GM21526 (cell line): ENCODE measurements around the gene CPEB4.

ENCODE experiments used
- ATAC-seq: cut with Tn5 transposase; IDR thresholded peaks from one replicate; pipeline ENCODE4 v1.9.1; 2021; ENCODE audit warnings: moderate library complexity; ENCODE audit not compliant: unreplicated experiment, low FRiP score

CPEB4 gene

DNA sequence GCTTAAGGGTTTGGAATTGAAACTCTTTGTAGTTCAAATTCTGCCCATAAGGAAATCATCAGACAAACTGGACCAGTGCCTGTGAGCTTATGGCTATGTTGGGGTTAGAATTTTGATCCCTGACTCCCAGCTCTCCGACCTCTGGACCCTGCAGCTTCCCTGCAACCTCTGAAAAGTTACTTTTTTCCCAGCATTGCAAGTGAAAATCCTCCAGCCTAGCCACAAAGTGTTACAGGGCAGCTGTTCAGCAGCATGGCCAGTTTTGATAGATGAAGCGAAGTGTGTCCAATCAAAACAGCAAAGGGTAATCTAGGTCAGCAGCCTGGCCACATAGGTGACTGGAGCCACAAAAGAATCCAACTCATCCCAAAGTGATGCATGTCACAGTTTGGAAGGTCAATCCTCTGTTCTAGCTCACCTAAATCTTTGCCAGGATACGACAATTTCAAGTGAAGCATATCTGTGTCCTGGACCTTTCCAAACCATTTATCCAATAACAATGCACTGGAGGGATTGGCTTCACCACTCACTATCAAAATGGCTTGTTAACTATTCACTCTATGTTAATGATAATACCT, 4.7 kb upstream of the CPEB4 start:
- no peak for ATAC-seq

DNA sequence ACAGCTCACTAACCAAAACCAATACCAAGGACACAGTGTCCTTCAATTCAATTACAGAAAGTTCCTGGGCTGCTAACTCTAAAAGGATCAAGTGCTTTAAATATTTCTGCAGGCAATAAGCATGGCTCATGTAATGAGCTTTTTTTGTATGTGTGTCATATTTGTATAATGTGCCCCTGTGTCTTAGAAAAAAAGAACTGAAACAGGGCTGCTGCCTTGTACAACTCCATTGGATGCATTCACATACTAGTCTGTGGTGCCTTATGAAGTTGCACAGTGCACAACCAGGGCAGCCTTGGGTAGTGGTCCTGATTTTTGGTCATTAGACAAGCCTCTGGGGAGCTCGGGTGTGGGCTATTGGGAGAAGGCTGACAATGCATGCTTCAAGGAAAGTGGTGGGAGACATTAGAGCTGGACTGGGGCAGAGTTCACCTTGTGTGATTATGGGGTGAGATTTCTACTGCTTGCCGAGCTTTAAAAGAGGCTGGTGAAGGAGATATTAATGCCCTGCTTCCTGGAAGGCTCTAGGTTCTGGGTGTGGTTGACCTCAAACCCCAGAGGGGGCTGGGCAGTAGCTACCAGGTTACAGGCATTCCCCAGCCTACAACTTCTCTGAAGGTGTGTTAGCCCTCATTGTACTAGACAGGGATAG, 3.6 kb upstream of the CPEB4 start:
- no peak for ATAC-seq

DNA sequence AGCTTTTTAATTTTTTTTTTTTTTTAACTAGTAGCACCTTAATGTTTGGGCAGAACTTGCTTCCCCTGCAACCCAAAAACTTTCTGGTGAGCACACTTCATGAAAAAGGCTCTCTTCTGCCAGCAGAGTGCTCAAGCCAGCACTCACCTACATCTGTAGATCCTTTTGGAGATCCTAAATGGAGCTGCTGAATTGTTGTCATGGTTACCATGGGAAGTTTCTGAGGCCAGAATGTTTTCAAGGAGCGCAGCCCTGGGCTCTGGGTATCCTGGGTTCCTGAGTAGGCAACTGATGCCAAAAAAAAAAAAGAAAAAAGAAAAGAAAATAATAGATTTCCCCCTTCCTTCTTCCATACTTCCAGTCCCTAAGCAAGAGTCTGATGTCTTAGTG, 3.1 kb upstream of the CPEB4 start:
- ATAC-seq, result no peak

DNA sequence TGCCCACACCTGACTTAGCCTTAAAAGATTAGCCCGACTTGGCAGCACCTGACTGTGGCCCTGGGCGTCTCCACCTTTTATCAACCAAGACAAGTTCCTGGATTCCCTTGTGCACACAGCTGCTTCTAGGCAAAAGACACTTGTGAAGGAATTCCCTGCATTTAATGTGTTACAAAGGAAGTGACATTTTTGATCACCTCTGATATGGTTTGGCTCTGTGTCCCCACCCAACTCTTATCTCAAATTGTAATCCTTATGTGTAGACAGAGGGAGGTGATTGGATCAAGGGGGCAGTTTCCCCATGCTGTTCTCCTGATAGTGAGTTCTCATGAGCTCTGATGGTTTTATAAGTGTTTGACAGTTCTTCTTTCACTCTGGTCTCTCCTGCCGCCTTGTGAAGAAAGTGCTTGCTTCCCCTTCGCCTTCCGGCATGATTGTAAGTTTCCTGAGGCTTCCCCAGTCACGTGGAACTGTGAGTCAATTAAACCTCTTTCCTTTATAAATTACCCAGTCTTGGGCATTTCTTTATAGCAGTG, 2.6 kb upstream of the CPEB4 start:
- ATAC-seq, result no peak

DNA sequence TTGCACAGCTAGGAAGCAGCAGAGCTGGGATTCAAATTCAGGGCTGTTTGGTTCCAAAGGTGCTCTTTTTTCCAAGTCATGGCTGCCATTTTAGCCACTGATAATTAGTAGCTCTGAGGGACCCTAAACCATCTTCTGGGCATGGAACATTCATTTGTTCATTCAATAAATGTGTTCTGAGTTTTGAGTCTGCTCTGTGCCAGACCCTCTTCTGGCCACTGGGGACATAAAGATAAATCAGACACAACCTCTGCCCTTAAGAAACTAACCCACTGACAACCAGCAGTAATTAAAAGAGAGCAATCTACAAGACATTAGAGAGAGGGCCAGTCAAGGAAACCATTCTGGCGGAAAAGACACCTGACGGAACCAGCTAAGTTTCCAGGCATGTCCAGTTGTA, 2.0 kb upstream of the CPEB4 start:
- no peak for ATAC-seq

DNA sequence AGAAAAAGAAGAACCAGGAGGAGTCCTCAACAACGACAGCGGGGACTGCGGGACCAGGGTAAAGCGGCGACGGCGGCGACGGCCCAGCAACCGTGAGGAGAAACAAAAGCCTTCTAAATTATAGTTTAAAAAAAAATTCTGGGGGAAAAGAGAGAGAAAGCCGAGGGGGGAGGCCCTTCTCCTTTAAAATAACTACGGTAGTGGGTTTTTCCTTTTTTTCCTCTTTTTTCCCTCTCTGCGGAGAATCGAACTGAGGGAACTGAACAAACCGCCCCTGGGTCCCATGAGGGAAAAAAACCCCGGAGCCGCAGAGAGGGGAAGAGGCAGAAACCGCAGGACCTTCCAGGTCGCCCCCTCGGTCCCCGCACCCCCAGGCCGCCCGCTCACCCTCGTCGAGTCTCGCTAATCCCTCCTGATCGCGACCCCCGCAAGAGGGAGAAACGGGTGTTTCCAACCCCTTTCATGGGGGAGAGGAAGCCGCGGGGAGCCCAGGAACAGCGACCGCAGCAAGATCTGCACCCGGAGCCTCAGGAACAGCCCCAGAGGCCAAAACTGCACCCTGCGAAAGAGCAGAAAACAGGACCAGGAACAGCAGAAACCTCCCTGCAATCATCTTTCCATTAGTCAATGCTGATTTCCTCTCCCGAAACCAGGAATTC, 453 bp downstream of the CPEB4 start:
- no peak for ATAC-seq

DNA sequence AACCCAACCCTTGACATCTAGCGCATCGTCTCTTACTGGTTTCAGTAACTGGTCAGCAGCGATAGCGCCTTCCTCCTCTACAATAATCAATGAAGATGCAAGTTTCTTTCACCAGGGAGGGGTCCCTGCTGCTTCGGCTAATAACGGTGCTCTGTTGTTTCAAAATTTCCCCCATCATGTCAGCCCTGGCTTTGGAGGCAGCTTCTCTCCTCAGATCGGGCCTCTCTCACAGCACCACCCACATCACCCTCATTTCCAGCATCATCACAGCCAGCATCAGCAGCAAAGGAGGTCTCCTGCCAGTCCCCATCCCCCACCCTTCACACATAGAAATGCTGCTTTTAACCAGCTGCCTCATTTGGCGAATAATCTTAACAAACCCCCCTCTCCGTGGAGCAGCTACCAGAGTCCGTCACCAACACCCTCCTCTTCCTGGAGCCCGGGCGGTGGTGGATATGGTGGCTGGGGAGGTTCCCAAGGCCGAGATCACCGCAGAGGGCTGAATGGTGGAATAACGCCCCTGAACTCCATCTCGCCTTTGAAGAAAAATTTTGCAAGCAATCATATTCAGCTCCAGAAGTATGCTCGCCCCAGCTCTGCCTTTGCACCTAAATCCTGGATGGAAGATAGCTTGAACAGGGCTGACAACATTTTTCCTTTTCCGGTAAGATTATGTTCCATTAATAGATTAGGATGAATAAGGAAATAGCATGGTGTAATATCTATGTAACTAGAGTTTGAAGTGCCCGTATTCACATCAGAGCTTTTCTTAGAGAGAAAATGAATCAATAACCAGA, 2.2 kb downstream of the CPEB4 start:
- ATAC-seq, result no peak

DNA sequence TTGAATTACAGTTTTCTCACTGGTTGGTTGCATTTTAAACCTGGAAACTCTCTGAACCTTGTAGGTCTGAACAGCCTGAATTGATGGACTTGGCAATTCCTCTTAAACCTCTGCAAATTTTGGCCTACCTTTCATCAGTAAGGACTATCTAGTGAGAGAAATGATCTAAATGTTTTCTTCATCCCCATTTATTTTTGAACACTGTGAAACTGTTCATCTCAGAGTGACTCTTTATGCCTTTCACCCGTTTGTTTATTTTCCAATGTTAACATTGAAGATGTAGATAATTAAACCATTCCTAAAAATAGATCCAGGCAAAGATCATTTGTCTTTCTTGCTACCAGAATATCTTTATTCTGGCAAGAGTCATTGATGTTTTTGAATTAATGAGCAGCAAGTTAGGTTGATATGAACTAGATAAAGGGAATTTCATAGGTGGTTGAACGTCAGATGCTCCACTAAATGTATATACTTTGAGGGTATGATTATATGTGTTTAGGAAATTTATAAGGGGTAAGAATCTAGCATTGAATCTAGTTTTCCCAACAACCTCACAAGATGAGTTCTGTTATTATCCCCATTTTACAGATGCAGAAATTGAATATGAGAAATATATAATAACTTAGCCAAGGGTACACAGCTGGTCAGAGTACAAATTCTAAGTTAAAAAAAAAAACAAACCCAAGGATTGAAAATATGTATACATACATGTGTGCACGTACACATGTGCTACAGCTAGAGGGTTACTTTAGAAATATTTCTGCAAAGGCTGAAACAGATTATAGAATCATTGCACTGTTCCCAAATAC, 3.4 kb downstream of the CPEB4 start:
- ATAC-seq, result no peak

DNA sequence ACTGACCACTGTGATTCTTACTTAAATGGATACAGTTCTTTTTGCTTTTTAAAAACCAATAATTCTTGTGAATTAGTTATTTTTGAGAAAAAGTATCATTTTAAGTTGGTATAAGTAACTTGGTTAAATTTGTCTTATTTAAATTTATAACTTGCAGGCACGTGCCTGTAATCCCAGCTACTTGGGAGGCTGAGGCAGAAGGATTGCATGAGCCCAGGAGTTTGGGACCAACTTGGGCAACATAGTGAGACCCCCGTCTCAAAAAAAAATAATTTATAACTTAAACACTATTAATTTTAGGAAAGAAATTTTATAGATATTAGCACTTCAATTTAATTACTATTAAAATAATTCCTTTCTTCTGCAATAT, 5.0 kb downstream of the CPEB4 start:
- no peak for ATAC-seq

DNA sequence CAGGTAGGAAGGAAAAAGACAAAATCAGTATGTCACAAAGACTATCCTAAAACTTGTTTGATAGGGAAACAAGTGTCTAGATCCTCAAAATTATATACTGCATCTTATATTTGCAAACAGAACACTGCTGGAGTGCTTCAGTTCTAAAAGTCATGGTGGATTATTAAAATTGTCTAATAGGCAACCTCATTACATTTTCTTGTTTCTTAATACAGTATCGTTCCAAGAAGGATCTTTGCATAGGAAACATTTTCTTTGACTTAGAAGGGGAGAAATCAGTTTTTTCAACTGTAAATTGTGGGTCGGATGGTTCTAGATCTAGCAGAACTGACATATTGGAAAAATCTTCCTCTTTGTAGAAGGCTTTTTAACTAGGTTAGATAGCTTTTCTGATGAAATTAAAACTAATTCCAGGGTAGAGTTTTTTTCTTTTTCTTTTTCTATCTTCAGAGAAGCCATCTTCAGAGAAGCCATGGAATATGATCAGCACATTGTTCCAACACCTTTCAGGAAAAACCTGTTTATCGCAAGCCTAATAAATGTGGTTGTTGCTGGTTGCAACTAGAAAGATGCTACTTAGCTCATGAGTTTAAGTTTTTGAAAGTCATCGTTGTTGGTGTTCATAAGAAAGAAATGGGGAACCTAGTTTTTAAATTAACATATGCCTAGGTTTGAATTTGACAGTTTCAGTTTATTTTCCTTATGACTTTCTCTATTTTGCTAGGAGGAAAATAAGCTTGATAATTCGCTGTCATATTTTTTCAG, 7.4 kb downstream of the CPEB4 start:
- ATAC-seq, result no peak

DNA sequence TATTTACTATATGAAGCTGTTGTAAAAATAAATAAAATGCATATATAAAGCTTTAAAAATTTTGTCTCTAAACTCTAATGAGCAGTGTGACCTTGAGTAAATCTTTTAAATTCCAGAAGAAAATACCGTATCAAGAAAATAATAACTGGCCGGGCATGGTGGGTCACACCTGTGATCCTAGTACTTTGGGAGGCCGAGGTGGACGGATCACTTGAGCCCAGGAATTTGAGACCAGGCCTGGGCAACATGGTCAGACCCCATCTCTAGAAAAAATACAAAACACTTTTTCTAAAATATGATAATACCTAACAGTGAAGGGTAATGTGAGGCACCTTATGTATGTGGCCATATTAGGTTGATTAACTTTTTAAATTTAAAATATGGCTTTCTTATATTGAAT, 8.5 kb downstream of the CPEB4 start:
- ATAC-seq, result no peak

DNA sequence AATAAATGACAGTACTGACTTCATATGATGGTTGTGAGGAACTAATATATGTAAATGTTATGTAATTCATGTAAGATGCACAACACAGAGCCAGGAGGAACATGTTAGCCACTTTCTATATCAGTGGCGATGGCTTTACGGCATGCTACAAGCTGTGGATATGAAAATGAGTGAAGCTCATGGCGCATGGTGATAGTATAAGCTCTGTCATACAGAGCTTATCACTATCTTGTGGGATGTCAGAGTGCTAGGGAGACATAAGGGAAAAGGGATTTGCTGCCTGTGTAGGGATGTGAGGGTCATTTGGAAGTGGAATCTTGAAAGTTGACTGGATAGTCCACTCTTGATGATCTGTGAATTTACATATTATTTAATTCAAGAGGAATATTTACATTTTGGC, 13.6 kb downstream of the CPEB4 start:
- ATAC-seq, result no peak

DNA sequence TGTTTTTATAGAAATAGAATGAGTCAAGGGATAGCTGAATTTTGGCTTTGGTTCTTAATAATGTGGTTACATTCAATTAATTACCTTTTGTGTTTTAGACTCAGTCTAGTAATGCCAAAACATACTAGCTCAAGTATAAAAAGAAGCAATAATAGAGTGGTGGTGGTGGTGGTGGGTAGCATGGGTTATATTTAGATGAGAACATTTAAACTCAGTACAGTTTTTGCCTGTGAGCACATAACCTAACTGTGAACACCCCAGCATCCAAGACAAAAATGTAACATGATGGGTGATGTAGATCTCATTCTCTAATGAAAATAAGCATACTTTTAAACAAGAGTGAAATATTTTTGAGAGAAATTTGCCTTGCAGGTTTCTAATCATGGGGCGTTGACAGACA, 14.2 kb downstream of the CPEB4 start:
- no peak for ATAC-seq

DNA sequence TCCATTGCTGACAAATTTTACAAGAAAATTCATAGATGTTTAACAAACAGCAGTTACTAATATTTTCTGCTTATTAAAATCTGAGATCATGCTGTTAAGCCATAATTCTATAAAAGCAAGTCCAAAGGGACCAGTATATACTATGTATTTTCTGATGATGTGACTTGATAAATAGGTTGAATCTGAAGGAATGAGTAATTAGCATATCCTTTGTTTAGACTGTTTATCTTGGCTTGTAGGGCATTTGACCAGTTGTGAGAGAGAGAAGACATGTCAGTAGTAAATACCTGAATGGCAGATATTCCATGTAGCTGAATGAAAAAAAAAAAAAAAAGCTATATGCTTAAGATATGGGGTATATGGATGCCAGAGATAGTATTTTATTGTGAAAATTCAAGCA, 14.6 kb downstream of the CPEB4 start:
- ATAC-seq, result no peak

DNA sequence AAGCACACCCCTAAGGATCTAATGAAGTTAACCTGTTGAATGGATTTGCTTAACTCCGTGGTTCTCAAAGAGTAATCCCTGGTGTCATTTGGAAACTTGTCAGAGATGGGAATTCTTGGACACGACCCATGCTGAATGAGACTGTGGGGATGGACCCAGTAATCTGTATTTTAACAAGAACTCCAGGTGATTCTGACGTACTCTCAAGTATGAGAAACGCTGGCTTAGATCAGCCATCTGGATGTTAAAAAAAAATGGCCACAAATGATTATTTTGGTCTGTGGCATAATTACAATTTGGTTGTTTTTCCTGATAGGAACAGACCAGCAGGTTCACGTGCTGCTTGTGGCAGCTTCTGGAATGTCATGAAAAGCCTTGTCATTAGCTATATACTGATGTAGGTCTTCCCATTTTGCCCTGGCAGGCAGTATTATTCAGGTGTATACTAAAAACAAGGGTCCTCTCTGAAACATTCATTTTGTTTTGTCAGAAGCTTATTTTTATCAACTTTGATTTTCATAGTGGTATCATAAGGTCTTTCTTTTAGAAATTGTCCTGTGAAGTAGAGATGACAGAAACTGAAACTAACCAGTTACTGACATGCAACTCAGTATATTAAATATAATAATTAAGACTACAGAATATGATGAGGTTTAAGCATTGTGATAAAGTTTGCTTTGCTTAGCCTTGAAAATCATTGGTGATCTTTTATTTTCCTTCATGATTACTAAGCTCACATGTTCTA, 15.4 kb downstream of the CPEB4 start:
- no peak for ATAC-seq

DNA sequence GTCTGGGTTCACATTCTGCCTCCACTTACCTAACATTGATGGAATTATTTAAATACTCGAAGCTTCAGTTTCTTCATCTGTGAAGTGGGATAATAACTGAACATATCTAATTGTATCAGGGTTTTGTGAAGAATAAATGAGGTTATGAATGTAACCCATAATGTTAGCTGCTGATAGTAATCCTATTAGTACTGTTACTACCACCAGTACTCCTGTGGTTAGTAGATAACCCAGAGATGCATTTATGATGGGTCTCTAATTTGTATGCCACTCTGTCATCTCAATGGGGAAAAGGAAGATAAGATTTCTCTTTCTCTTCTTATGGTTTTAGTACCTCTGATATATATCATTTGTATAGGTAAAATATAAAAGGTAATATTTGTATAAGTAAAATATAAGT, 16.0 kb downstream of the CPEB4 start:
- no peak for ATAC-seq

DNA sequence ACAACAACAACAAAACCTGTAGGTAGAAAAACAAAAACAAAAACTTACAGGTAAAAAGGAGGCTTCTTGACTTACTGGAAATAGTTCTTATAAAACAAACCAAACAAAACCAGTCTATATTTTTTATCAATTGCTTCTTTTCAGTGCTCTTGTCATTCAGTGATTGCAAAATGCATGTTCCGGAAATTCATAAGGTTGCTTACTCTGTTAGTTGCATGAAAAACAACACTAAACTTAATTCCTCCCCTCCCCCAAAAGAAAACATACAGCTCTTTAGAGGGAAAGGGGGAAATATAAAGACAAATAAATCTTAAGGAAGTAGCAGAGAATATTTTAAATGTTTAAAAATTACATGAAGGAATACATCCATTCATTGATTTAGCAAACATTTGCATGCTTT, 19.1 kb downstream of the CPEB4 start:
- no peak for ATAC-seq

DNA sequence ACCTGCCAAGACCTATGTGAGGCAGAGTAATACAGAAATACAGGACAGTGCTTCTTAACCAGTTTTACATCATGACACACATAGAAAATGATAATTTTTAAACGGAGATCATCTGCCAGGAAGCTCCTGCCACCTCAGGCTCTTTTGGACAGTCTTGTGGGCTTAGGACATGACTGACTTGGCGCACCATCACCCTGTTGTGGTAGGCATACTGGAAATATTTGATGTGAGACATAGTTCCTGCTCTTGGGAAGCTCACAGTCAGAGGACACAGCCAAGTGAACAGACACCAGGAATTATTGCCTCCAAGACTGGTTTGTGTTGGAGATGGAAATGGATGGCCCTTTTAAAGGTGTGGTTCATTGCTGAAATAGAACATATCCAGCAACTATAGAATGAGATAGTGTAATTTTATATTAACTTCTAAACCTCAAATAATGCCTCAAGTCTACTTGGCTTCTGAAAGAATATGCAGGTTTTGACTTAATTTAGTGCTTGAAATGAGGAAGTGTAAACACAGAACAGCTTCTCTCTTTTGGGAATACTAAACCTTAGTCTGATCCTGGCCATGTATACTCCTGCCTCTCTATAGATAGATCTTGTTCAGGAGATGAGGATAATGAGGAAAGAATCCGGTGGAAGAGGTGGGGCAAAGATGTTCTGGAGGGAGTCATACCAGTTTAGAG, 19.7 kb downstream of the CPEB4 start:
- ATAC-seq, result no peak

DNA sequence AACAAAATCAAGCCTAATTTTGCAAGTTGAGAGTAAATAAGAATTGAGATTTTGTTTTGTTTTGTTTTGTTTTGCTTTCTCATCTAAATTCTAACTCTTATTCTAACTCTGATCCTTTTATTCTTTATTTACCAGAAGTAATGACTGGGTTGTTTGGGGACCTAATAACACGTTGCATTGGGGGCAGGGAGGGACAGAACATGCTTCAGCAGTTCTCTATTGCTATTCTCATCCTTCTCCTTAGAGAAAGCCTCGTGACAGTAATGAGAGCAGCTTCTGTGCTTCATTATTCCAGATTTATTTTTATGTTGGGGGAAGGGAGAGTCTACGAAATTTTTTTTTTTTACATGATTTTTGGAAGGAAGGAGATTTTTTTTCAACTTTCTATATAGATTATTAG, 21.1 kb downstream of the CPEB4 start:
- no peak for ATAC-seq
